Progenitor cell of endocrine pancreas (in vitro differentiated cells): ENCODE data around the gene UST. TPM values are rescaled to one million over a fixed set of nuclear protein-coding genes. Genes with fewer than 3 reads are reported as not detected.

Source experiments
- DNase-seq: peaks from one replicate; pipeline ENCODE4 v3.0.0; 2021; ENCODE audit warnings: low spot score; ENCODE audit not compliant: unreplicated experiment
- H3K27ac Mint-ChIP-seq: 2 replicates; pipeline ENCODE4 v1.8.0; 2021; ENCODE audit warnings: mild to moderate bottlenecking, moderate library complexity, mixed read lengths
- H3K27me3 Mint-ChIP-seq: 2 replicates; pipeline ENCODE4 v1.8.0; 2021; ENCODE audit warnings: mixed read lengths
- H3K36me3 Mint-ChIP-seq: 2 replicates; pipeline ENCODE4 v1.8.0; 2022; ENCODE audit warnings: mixed read lengths; ENCODE audit not compliant: insufficient read depth
- H3K4me1 Mint-ChIP-seq: 2 replicates; pipeline ENCODE4 v1.8.0; 2021; ENCODE audit warnings: low read depth, mixed read lengths
- H3K4me3 Mint-ChIP-seq: 2 replicates; pipeline ENCODE4 v1.8.0; 2021; ENCODE audit warnings: low read depth, mild to moderate bottlenecking, moderate library complexity, mixed read lengths
- H3K9me3 Mint-ChIP-seq: 2 replicates; pipeline ENCODE4 v1.8.0; 2021; ENCODE audit warnings: low read depth, mixed read lengths
- CTCF ChIP-seq: fragments of 200-600 bp; sonication (generic); IDR thresholded peaks from one replicate; pipeline ENCODE4 v1.5.0; 2021; ENCODE audit warnings: antibody characterized with exemption, mild to moderate bottlenecking; ENCODE audit not compliant: unreplicated experiment
- total RNA-seq: library from RNA; stranded (reverse); gene quantifications from 2 replicates; pipeline ENCODE4 v1.2.1, GENCODE V29; 2021

The UST gene
- total RNA-seq, 1 donor from 2014 or later = 2.9 TPM

- peaks cover 4% of the 10 kb centered on the region for H3K9me3 Mint-ChIP-seq
- TF ChIP-seq CTCF = no peak
Observed at GRCh38 chr6:148789948-148790347, 43.1 kb downstream of the UST start.

DNA sequence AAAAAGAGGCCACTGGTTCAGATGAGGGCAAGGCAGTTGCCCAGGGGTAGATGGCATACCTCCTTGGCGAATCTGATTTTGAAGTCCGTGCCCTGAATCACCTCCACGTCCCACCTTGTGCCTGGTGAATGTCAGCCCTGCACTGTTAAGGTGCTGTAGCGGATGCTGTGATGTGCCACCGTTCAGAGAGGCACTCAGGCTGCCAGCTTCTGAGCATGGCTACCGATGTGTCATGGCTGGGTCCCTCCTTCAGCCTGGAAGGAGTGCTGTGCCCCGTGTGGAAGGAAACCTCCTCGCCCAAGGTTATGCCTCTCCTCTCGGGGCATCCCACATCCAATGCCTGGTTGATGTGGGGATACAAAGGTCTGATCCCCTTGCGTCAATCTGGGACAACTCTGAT is 43.6 kb downstream of the UST start:
- peaks cover 10% of the 10 kb centered on the region for H3K4me1 Mint-ChIP-seq
- H3K27ac Mint-ChIP-seq = no peak overlapping the region

More at GRCh38 chr6:148789948-148790347, 43.1 kb downstream of the UST start:
- Mint-ChIP-seq H3K36me3 (peaks cover 2% of the 10 kb centered on the region), H3K4me3 (no peak overlapping the region), H3K4me1 (peaks cover 10% of the 10 kb centered on the region), H3K27me3 (peaks cover 60% of the 10 kb centered on the region), H3K27ac (no peak overlapping the region)
- DNase-seq = no peak

DNA sequence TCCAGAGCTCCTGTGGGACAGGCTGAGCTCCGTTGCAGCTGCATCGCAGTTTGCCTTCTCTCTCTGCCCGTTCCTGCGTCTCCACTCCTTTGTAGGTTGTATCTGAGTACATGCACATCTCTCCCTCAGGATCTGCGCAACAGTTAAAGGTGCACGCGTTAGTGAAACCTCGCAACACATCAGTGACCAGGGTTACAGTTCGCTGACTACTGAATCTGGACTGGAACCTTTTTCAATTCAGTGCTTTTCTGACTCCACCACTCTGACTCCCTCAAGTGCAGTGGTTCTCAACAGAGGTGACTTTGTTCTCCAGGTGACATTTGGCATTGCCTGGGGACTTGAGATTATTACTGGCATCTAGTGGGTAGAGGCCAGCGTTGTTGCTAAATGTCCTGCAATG is 44.0 kb downstream of the UST start:
- TF ChIP-seq CTCF = no peak
- Mint-ChIP-seq H3K36me3 (peaks cover 2% of the 10 kb centered on the region), H3K4me3 (no peak overlapping the region), H3K4me1 (peaks cover 10% of the 10 kb centered on the region), H3K9me3 (peaks cover 4% of the 10 kb centered on the region), H3K27ac (no peak overlapping the region), H3K27me3 (peaks cover 55% of the 10 kb centered on the region)
- DNase-seq = no peak

More for the DNA sequence above, 43.6 kb downstream of the UST start:
- no peak for DNase-seq
- Mint-ChIP-seq H3K4me3 (no peak overlapping the region), H3K9me3 (peaks cover 4% of the 10 kb centered on the region), H3K27me3 (peaks cover 58% of the 10 kb centered on the region), H3K36me3 (peaks cover 2% of the 10 kb centered on the region)
- no peak for TF ChIP-seq CTCF

DNA sequence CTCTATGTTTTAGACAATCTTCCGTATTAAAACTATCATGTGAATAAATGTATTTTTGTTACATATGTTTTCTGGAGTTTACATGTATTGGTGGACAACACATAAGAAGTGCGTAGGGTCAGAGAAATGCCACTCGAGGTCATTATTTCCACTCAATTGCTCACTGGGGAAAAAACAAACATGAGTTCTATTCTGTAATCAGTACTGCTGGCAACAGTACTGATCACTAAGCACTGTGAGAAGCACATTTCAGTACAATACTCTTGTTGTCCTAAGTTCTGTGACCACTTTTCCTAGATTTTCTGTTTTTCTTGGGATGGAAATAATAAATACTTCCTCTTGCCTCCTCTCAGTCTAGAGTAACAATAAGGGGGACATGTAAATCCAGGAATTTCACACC is 44.5 kb downstream of the UST start:
- peaks cover 4% of the 10 kb centered on the region for H3K9me3 Mint-ChIP-seq
- TF ChIP-seq CTCF = no peak
- no peak overlapping the region for H3K27ac Mint-ChIP-seq

GRCh38 chr6:148793721-148794120 is 46.9 kb downstream of the UST start:
- TF ChIP-seq CTCF = no peak
- DNase-seq = no peak
- peaks cover 51% of the 10 kb centered on the region for H3K27me3 Mint-ChIP-seq
- peaks cover 8% of the 10 kb centered on the region for H3K9me3 Mint-ChIP-seq
- peaks cover 2% of the 10 kb centered on the region for H3K36me3 Mint-ChIP-seq
- no peak overlapping the region for H3K4me3 Mint-ChIP-seq
- H3K4me1 Mint-ChIP-seq = peaks cover 21% of the 10 kb centered on the region
- no peak overlapping the region for H3K27ac Mint-ChIP-seq

More for the DNA sequence above, 44.5 kb downstream of the UST start:
- no peak for DNase-seq
- Mint-ChIP-seq H3K27me3 (peaks cover 51% of the 10 kb centered on the region), H3K4me1 (peaks cover 10% of the 10 kb centered on the region), H3K36me3 (peaks cover 2% of the 10 kb centered on the region), H3K4me3 (no peak overlapping the region)
